GM21526 (cell line): ENCODE results near the gene MYOZ1.

Experiments used
- ATAC-seq: cut with Tn5 transposase; IDR thresholded peaks from one replicate; pipeline ENCODE4 v1.9.1; 2021; ENCODE audit warnings: moderate library complexity; ENCODE audit not compliant: unreplicated experiment, low FRiP score

The MYOZ1 gene

DNA sequence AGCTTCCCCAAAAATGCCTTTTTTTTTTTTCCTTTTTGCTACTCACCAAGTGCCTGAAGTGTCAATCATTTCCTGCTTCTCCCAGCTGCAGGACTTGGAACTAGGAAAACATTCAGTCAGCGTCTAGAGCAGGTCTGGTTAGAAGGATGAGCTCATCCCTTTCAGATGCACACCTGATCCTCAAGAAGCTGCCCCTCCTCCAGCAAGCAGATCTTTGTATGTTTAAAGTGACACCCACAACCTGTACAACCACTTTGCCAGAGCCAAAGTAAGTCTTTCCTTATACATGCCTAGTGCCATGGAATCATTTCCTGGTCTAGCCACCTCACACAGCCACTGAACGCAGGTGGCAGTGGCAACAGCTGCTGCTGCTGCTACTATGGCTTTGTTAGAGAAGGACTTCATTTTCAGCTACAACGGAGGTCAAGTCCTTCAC, 39.8 kb downstream of the MYOZ1 start:
- no peak for ATAC-seq

DNA sequence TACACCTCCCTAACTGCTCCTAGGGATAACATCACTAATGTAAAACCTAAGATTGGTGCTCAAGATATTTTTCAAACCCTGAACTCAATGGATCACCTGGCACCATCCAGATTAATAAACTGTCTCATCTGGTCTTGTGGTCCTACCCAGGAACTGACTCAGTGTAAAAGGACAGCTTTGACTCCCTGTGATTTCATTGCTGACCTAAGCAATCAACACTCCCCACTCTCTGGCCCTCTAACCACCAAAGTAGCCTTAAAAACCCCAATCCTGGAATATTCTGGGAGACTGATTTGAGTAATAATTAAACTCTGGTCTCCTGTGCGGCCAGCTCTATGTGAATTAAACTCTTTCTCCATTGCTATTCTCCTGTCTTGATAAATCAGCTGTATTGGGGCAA, 43.9 kb downstream of the MYOZ1 start:
- no peak for ATAC-seq

DNA sequence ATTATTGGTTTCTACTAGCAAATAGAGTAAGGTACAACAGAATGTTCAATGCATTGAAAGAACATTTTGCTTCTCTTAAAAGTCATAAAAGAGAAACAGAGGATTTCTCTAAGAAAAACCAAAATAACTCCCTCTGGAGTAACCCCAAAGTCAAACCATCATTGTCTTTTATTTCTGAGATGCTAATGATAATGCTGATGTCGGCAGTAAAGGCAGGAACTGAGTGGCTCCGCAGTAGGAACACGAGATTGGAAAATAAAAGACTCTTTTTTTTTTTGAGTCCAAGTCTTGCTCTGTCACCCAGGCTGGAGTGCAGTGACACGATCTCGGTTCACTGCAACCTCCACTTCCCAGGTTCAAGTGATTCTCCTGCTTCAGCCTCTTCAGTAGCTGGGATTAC, 47.5 kb downstream of the MYOZ1 start:
- ATAC-seq = no peak

DNA sequence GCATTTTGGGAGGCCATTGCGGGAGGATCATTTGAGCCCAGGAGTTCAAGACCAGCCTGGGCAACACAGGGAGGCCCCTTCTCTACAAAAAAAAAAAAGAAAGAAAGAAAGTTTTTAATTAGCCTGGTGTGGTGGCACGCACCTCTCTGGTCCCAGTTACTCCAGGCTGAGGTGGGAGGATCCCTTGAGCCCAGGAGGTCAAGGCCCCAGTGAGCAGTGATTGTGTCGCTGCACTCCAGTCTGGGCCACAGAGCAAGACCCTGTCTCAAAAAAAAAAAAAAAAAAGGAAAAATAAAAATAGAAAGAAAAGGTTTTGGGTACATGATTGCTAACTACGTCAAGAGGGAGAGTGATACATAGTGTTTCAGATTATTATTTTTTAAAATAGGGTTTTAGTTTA, 48.2 kb downstream of the MYOZ1 start:
- no peak for ATAC-seq

DNA sequence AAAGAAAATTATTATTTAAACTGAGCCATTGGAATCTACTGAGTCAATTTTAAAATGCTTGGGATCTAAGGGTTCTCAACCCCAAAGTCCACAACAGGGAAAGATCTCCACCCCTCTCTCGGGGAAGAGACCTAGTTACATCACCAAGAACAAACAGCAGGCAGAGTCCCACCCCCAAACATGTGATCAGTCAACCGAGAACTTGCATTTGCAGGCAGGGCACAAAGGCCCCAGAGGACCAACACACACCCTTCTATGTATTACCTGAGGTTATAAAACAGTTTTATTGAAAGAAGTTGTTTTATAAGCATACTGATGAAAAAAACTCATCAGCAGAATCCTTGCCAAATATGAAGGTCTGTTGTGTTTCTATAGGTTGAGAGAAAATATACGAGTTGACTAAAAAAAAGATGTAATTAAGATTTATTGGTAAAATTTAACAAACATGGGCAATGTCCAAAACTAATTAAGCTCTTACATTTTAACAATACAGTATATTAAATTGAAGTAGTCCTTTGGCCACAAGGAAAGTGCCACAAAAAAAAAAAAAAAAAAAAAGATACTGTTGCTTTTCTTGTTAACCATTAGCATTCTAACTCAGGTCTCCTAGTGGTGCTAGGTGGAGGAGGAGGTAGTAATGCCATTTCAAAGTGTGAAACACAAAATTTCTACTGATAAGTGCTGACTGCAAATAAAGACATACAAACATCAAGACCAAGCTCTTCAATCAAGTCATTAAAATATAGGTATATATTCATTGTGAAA, 49.2 kb downstream of the MYOZ1 start:
- no peak for ATAC-seq

DNA sequence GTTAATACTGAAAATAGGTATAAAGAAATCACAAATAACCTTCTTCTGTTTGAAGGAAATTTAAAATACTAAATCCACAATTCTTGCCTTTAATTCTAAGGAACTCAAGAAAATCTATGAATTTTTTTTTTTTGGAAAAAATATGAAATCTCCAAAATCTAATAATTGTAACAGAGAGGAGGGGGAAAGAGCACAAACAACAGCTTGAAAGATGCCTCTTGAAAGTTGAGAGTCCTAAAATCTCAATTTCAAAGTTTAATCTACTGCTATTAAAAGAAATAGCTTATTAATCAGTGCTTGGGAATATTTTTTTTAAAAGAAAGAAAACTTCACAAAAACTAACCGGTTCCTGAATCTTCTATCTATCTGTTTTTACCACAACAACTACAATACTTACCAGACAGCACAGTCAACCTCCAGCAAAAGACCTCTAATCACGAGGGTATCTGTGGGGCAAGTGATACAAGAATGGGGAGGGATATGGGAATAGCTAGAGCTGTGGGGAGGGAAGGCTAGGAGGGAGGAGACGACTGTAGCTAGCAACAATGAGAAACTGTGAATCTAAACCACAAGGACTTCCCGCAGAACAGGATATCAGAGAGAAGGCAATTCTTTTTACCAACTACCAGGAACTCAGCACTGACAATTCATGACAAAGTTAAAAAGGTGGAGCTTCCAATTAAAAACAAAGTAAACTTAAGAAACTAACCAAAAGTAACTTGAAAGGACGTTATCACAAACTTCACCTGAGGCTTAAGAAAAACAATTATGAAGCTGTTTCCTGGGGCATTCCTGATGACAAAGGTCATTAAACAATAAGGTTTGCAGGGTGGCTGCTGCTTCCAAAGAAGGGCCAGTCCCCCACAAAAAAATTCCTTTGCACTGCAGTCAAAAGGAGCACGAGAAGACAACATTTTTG, 50.1 kb downstream of the MYOZ1 start, which contains the start of gene USP54:
USP54 (minus strand) TSS at position 462 of the 919 bp plus-strand sequence. CDS start 15,684 bp downstream, outside the sequence.
- ATAC-seq = no peak

DNA sequence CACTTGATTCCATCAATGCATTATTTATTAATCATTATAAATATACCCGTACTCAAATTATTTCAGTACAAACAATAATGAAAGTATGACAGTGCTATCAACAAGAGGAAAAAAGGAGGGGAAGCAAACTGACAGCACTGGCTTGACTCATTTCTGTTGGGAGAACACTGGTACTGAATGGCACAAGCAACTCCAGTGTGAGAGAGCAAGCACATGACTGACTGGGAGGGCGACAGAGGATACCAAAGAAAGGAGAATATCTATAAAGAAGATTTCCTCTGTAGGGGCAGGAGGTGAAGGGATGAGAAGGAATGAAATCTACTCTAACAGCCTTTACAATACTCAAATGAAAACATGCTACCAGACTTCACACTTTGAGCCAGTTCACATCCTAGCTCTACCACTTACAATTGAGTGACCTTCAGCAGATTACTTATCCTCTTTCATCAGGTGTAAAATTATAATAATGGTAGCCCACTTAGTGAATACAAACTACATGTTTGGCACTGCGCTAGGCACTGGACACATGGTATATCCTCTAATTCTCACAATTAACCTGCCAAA, 51.6 kb downstream of the MYOZ1 start:
- no peak for ATAC-seq

DNA sequence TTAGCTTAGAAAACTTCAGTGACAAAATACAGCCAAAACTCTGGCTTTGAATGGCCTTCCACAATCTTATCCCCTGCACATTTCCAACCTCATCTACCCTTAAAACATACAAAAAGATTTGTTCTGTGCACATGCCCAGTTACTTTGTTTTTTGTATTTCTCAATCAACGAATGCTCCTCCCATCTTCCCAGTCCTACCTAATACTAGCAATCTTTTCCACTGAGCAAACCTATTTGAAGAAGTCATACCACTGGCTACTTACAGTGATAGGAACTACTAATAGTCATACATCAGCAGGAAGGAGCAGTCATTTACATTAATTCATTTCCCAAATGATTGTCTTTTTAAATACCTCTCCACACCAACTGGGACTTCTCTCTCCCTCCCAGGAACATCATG, 52.6 kb downstream of the MYOZ1 start:
- ATAC-seq = no peak

DNA sequence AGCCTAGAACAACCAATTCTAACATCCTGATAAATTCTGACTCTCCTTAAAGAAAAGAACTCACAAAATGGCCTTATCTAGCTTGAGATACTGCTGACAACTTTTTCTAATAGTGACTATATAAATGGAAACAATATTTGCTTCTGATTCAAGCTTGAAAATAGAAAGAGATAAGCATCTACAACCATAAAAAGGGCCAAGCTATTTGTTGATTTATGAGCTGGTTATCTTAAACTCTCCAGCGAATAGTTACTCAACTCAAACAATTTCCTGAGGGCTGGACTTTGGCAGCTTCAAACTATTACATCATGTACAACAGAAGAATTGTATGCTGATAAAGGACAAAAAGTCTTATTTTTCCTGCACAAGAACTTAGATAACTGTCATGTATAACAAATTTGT, 54.7 kb downstream of the MYOZ1 start:
- no peak for ATAC-seq

DNA sequence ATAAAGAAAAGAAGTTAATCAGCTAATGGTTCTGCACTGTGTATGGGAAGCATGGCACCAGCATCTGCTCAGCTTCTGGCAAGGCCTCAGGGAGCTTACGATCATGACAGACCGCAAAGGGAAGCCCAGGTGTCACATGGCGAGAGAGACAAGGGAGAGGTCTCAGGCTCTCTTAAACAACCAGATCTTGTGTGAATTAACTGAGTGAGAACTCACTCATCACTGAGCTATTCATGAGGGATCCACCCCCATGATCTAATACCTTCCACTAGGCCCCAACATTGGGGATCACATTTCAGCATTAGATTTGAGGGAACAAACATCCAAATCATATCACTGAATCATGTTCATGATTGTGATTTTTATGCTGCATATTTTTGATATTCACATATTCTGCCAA, 55.9 kb downstream of the MYOZ1 start:
- ATAC-seq = no peak

DNA sequence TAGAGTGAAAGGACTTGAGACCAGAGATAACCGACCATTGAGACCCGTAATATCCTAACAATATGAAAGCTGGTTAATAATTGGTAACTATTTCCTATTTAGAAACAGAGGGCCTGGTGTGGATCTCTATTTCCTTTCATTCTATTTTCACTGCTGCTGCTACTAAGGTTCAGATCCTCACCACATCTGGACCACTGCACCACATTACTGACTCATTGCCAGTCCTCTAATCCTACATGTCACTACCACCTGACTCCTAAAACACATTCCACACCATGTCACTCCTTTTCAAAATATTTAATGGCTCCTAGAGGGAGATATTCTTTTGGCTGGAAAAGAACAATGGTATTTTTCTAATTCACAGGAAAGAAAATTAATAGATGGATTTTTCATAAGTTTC, 56.5 kb downstream of the MYOZ1 start:
- no peak for ATAC-seq

DNA sequence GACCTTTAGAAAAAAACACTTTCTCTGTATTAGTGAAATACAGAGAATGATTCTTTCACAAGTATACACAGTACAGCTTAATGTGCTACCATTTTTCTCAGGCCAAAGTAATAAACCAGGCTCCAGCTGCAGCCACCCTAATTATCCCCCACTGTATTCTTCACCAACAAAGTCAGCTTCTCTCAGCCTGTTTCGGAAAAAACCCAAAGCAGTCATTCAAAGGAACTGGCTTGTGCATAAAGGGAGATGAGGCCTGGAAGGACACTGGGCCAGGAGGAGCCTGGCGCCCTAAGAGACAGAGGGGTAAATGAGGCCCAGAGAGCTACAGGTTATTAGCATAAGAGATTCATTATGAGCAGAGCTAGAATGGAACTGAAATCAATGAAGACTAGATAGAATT, 59.4 kb downstream of the MYOZ1 start:
- ATAC-seq = no peak
